GM15510 (cell line): ENCODE measurements around the gene KIAA0319L.

Experiments
- POLR2A ChIP-seq: IDR thresholded peaks from 3 replicates; pipeline ENCODE4 v1.6.1; 2011; ENCODE audit warnings: borderline replicate concordance; ENCODE audit not compliant: insufficient read length; ENCODE audit errors: extremely low read depth

Gene KIAA0319L

DNA sequence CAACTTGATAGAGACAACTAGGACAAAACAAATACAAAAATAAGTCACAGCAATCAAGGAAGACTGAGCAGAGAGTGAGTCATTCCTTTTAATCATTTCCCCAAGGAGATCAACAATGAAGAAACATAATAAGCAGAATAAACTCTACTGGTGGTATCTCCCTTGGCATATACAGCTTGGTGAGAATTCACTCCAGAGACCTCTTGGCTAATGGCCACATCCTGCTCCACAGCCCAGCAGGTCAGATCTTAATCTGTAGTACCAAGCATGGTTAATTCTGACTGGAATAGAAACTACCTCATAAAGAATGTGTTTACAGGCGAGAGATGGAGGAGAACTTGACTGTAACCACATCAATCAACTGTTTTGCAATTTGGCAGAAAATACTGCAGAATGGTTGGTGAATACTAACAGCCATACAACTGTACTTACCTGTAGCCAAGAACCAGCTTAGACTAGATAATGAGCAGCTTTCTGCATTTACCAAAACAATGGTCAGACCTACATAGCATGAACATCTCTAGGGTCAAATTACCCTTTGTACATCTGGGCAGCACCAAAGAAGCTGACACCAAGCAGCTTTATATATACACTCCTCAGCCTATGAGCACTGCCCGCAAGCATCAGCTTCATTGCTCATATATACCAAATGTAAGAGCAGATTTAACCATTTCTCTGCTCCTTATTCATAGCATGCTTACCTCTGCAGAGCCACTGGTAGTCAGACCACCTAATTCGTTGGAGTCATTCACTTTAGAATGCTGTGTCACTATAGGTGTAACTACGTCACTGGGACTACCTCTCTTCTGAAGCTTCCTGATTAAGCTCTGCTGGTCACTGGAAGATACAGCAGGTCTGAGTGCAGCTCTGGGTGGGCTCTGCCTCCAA, 51.0 kb downstream of the KIAA0319L start:
- no peak for TF ChIP-seq POLR2A

DNA sequence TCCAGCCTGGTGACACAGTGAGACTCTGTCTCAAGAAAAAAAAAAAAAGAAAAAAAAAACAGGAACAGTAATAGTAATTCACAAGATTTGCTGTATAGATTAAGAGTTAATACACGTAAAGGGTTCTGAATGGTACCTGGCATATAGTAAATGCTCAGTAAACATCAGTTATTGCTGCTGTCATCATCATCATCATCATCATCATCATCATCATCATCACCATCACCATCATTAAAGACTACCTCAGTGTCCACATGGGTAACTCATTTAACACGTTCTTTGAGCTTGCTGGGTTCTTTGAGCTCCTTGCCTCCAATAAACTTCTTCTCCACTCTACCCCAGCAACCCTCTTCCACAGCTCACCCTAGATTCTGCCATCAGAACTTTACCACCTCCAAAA, 55.0 kb downstream of the KIAA0319L start:
- TF ChIP-seq POLR2A = no peak

DNA sequence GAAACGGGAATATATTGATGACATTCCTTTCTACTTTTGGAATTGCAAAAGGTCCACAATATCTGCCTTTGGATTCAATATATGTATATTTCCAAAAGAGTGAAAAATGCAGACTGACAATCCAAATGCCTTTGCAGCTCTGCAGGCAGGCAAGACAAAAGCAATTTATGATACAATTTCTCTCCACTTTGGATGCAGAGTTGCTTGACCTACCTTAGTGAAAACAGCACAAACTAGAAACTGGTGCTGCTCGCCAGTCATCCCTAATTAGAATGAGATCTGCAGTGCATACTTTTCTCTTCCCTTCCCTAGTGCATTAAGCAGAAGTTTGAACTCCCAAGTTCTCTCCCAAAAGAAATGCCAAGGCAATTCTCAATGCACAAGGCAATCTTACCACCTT, 56.8 kb downstream of the KIAA0319L start:
- TF ChIP-seq POLR2A = no peak

DNA sequence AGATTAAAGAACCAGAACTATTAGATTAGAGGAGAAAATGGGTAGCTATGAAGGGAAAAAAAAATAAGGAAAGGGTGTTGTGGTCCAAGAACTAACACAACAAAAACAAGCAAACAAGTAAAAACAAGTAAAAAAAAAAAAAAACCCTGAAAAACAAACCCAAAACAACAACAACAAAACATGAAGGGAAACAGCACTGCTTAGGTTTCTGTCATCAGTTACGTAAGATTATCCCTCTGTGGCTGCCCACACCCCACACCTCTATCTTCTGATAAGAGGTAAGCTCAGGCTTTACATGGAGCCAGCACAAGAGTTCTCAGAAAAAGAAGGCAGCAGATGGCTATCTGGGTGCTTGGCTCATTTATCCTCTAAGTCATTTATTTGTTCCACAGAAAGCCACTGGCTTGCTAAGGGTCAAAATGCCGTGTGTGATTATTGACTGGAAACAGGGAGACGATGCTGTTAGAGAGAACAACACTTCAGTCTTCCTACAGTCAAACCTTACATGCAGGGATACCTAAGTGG, 57.5 kb downstream of the KIAA0319L start:
- TF ChIP-seq POLR2A = no peak

DNA sequence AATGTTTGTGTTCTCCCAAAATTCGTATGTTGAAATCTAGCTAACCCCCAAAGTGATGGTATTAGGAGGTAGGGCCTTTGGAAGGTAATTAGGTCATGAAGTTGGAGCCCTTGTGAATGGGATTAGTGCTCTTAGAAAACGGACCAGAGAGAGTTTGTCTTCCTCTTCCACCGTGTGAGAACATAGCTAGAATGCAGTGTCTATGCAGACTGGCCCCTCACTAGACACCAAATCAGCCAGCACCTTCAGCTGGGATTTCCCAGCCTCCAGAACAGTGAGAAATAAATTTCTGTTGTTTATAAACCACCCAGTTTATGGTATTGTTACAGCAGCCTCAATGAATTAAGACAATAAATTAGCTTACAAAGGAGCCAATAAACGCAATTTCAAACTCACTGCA, 58.0 kb downstream of the KIAA0319L start:
- no peak for TF ChIP-seq POLR2A

DNA sequence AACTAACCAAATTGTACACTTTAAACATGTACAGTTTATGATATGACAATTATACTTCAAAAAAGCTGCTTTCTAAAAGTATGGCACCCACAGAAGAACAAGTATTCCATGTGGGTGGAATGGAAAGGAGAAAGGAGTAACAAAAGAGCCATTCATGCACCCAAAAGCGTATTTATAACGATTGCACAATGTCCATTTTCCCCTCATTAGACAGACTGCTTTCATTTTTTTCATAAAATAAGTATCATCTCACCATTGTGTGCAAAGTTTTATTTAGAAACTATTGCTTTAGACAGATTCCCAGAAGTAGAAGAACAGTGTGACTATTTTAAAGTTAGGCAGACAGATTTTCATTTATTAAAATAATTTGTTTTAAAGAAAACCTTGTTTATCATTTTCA, 59.6 kb downstream of the KIAA0319L start:
- TF ChIP-seq POLR2A = no peak

DNA sequence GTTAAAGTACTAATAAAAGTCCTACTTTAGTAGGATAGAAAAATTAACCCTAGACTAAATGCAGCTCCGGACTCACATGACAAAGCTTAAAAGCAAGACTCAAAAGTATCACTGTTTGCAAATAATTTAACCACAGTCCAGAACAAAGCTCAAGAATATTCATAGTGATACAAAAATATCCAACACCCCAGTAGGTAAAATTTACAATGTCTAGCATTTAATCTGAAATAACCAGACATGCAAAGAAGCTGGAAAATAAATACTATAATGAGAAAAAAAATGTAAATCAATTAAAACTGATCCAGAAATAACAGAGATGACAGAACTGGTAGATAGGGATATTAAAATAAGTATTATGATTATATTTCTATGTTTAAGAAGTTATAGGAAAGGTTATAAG, 67.0 kb downstream of the KIAA0319L start:
- TF ChIP-seq POLR2A = no peak

DNA sequence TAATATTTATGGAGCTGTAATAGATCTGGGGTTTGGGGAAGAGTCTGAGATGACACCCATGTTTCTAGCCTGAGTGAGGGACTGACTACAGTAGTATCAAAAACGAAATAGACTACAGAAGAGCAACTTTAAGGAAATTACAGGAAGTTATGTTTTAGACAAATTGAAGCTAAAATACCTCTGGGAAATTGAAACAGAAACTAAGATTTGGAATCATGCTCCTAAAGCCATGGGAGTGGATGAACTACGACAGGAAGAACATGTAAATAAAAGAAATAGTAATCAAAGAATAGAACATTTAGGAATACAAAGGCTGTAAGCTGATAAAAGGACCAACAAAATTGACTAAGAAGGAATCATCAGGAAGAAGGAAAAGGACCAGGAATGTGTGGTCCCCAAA, 68.9 kb downstream of the KIAA0319L start:
- TF ChIP-seq POLR2A = no peak

DNA sequence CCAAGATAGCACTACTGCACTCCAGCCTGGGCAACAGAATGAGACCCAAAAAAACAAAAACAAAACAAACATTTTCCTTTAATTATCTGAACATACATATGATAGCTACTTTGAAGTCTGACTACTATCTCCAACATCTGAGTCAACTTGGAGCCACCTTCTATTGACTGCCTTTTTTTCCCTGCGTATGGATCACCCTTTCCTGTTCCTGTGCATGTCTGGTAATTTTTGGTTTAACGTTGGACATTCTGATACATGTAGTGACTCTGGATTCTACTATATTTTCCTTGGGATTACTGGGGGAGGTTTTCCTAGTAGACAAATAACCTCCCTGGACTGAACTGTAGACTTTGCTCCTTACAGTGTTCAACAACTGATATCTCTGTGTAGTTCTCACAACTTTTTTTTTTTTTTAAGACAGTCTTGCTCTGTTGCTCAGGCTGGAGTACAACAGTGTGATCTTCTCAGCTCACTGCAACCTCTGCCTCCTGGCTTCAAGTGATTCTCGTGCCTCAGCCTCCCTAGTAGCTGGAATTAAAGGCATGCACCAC, 70.3 kb downstream of the KIAA0319L start:
- TF ChIP-seq POLR2A = no peak

DNA sequence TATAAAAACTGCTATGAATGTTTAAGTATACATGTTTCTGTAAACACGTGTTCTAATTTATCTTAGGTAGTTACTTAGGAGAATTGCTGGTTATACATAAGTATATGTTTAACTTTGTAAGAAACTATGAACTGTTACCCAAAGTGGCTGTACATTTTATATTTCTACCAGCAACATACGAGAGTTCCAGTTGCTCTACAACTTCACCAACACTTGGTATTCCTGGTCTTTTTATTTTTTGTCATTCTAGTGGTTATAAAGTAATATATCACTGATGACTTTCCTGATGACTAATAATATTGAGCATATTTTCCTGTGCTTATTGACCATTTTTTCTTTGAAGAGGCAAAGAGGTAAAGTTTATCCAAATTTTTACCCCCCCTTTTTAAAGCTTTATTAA, 76.0 kb downstream of the KIAA0319L start:
- TF ChIP-seq POLR2A = no peak

DNA sequence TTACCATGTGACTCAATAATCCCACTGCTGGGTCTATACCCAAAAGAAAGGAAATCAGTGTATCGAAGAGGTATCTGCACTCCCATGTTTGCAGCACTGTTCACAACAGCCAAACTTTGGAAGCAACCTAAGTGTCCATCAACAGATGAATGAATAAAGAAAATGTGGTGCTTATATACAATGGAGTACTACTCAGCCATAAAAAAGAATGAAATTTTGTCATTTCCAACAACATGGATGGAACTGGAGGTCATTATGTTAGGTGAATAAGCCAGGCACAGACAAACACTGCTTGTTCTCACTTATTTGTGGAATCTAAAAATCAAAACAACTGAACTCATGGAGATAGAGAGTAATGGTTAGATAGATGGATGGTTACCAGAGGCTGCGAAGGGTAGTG, 79.3 kb downstream of the KIAA0319L start:
- no peak for TF ChIP-seq POLR2A

DNA sequence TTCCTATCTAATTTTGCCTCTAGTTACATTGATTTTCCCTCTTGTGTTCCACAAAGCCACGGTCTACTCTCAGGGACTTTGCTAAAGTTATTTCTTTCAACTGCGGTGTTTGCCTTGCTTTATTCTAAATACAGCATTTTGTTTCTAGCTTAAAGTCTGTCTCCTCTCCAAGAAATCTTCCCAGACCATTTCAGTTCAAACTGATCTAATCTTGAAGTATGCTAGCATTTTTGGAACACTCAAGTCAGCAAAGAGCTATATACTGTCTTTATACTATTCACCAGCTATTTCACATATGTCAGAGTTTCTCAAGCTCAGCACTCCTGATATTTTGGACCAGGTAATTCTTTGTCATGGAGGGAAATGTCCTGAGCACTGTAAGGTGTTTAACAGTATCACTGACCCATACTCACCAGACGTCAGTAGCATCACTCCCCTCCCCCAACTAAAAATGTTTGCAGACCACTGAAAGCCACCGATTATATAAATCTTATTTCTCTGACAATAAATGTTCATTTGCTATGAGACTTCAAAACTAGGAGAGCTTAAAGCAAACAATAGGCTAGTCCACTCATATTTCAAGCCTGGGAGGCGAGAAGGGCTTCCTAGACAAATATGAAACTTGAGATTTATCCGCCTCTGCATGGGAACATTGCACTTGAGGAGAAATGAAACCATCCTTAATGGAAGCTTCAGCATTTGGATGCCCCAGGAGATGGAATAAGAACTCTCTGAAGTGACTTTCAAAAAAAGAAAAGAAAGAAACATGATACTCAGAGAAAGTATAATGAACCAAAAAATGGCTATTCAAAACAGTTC, 81.1 kb downstream of the KIAA0319L start:
- TF ChIP-seq POLR2A = no peak

DNA sequence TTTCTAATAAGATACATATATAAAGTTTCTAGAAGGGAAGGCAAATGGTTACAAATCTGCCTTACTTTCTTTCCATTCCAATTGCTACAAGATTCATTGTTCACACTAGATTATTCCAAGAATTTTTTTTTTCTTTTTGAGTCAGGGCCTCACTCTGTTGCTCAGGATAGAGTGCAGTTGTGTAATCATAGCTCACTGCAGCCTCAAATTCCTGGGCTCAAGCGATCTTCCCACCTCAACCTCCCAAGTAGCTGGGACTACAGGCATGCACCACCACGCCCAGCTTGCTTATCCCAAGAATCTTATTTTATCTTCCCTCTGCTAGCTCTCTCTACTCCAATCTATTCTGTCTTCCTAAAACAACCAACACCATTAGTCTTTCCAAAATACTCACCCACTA, 81.8 kb downstream of the KIAA0319L start:
- no peak for TF ChIP-seq POLR2A

DNA sequence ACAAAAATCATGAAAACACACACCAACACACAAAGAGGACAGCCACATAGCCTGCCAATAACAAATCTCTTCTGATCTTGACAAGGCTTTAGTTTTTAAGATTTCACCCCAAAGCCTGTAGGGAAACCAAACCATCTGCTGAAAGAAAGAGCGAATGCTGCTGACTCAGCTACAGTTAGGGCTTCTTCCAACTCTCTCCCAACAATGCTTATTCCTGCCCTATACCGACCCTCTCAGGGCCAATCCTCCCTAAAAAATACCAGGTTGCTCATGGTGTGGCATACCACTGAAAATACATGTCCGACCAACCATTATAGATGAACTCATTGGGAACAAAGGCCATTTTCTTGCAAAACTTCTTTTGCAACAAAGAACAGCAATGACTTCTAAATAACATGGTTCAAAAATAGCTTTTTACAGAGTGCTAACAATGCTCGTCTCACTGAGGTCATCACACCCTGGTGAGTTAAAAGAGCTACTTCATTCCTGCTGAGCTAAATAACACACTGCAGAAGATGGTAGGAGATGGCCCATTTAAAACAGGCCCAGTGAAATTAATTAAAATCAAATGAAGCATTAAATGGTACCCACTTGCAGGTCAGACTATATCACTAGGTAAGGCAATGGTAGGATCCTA, 86.1 kb downstream of the KIAA0319L start:
- TF ChIP-seq POLR2A = no peak

DNA sequence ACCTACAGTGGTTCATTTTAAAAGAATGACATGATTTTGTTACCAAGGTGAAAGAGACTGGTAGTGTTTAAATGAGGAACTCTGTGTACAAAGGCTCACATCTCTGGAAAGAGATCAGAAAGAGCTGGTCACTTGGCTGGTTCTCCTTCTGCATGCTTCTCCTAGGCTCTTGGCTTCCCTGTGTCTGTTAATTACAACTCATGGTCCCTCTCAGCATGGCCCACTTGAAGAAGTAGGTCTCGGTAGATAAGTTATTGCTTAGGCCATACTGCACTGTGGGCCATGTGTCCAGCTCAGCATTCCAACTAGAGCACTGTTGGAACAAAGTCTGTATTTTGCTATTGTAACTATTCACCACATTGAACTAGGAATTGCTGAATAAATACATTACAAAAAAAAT, 91.1 kb downstream of the KIAA0319L start:
- TF ChIP-seq POLR2A = no peak
